ENCODE measurements around the gene SVBP.

Gene SVBP

DNA sequence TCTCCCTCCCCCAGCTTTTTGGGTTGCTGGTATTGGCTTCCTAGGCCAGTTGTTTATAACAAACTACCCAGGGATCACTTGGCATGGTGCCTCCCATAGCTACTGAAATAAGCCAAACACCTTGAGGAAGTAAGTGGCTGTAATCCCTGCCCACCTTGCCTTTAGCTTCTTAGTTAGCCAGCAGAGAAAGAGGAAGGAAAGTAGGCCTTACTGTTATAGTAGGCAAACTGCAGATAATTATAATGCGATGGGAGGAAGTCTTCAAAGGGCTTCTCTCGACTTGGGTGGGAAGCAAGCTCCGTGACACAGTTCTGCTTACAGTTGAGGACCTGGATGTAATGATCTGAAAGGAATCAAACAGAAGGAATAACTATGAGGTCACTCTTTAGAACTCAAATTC lies 58.6 kb downstream of the SVBP start:
- no peak for DNase-seq

DNA sequence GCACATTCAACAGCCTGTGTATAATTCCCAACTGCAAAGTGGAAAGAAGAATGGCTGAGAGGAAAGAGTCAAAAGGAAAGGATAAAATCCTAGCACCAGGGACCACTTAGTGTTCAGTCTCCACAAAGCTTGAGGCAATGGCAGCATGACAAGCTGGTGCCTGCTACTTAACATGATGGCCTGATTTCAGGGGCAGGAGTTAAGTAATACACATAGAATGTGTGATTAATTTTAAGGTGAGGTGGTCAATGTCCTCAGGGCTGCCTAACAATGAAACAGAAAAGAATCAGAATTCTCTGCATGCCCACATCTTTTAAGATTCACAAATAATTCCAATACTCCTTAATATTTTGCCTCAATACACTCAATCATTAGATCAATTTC lies 59.3 kb downstream of the SVBP start:
- DNase-seq = no peak

Data from hippocampal formation (tissue), 2 donors.